GM18519 (cell line): ENCODE data around the gene CEMIP2.
"Not testable (repeated sequence)": the region's sequence is repeated elsewhere in the genome, so short reads cannot be mapped to it uniquely, and the experiment has no call there.

Experiments
- ATAC-seq: cut with Tn5 transposase; IDR thresholded peaks from one replicate; pipeline ENCODE4 v1.9.1; 2021; ENCODE audit warnings: mild to moderate bottlenecking, moderate library complexity; ENCODE audit not compliant: unreplicated experiment, low FRiP score

CEMIP2 gene

GRCh38 chr9:71768388-71769174, at the start of gene CEMIP2:
CEMIP2 (minus strand) TSS chr9:71768513; CDS start chr9:71750373, 18,140 bp downstream.
- ATAC-seq: peak; percentile 75

GRCh38 chr9:71816916-71817451, 48.7 kb upstream of the CEMIP2 start:
- ATAC-seq: no peak

- ATAC-seq: no peak
These were observed 46.5 kb upstream of the CEMIP2 start for GRCh38 chr9:71814815-71815214.

- ATAC-seq: no peak
These were observed 45.9 kb upstream of the CEMIP2 start for GRCh38 chr9:71814226-71814625.

GRCh38 chr9:71812385-71812784, 44.1 kb upstream of the CEMIP2 start:
- no peak for ATAC-seq

- no peak for ATAC-seq
These were observed 39.8 kb upstream of the CEMIP2 start for GRCh38 chr9:71808068-71808467.

GRCh38 chr9:71806901-71807307, 38.6 kb upstream of the CEMIP2 start:
- peak; percentile 99 for ATAC-seq

GRCh38 chr9:71805096-71805495, 36.8 kb upstream of the CEMIP2 start:
- ATAC-seq: not testable (repeated sequence)

GRCh38 chr9:71801826-71802225, 33.5 kb upstream of the CEMIP2 start:
- ATAC-seq: no peak

GRCh38 chr9:71797266-71797665, 29.0 kb upstream of the CEMIP2 start:
- no peak for ATAC-seq

- ATAC-seq: no peak
These were observed 27.9 kb upstream of the CEMIP2 start for GRCh38 chr9:71796100-71796767.

- peak; percentile 97 for ATAC-seq
These were observed 26.9 kb upstream of the CEMIP2 start for GRCh38 chr9:71795097-71795813.

GRCh38 chr9:71793386-71794105, 25.2 kb upstream of the CEMIP2 start:
- ATAC-seq: no peak

GRCh38 chr9:71791875-71792274, 23.6 kb upstream of the CEMIP2 start:
- ATAC-seq: no peak

- ATAC-seq: no peak
These were observed 22.0 kb upstream of the CEMIP2 start for GRCh38 chr9:71790296-71790695.

GRCh38 chr9:71783120-71783523, 14.8 kb upstream of the CEMIP2 start:
- ATAC-seq: peak; percentile 91

- peak; percentile 59 for ATAC-seq
These were observed 13.1 kb upstream of the CEMIP2 start for GRCh38 chr9:71781391-71781790.

- no peak for ATAC-seq
These were observed 12.6 kb upstream of the CEMIP2 start for GRCh38 chr9:71780953-71781352.

- no peak for ATAC-seq
These were observed 9.8 kb upstream of the CEMIP2 start for GRCh38 chr9:71778085-71778484.

GRCh38 chr9:71774920-71775319, 6.6 kb upstream of the CEMIP2 start:
- ATAC-seq: no peak
